B cell (primary cell): ENCODE results near the gene SLC6A18. TPM values are rescaled to one million over a fixed set of nuclear protein-coding genes. Genes with fewer than 3 reads are reported as not detected.

ENCODE experiments used
- ATAC-seq: fragments of 200-7000 bp; cut with Tn5 transposase; one replicate; pipeline ENCODE4 v1.10.0; 2021; ENCODE audit warnings: low read depth, mild to moderate bottlenecking, moderate number of reproducible peaks, moderate library complexity
- CTCF ChIA-PET: fragments of 350-600 bp; sonication (Branson Sonifier 250); formaldehyde crosslinking; loops from one replicate; lab custom pipeline; 2021; ENCODE audit warnings: antibody characterized with exemption, inconsistent platforms; lab: Charles Lee
- POLR2A ChIA-PET: fragments of 350-600 bp; sonication (Branson Sonifier 250); formaldehyde crosslinking; loops from one replicate; lab custom pipeline; 2021; ENCODE audit warnings: antibody characterized with exemption; lab: Charles Lee
- DNase-seq: peaks from one replicate; pipeline ENCODE4 v3.0.0; 2013
- H2AFZ ChIP-seq: 2 replicates; pipeline ENCODE4 v1.6.1; 2012; ENCODE audit warnings: mild to moderate bottlenecking, low read depth, low read length; ENCODE audit not compliant: insufficient read depth, poor library complexity, severe bottlenecking
- H3K27ac ChIP-seq, 2 donors: 1 replicate in 1 of 2; 2 replicates in 1 of 2; pipeline ENCODE4 v1.5.1; 2012 to 2013; ENCODE audit warnings: low read length in 2 of 2, mild to moderate bottlenecking in 2 of 2, moderate library complexity in 1 of 2
- H3K27me3 ChIP-seq, 4 experiments: fragments of 200-600 bp in 1 of 4; sonication (generic) in 1 of 4; replicated peaks in 1 of 4; 1 replicate in 2 of 4; 2 replicates in 2 of 4; pipeline versions ENCODE4 v1.6.1 to v1.7.0; 2013 to 2016; ENCODE audit warnings: low read length in 3 of 4, mild to moderate bottlenecking in 2 of 4, mixed read lengths in 1 of 4, moderate library complexity in 1 of 4; ENCODE audit not compliant: insufficient read depth in 4 of 4, control insufficient read depth in 3 of 4; ENCODE audit errors: control extremely low read depth in 1 of 4
- H3K36me3 ChIP-seq, 2 experiments: replicated peaks in 1 of 2; 1 replicate in 1 of 2; 2 replicates in 1 of 2; pipeline versions ENCODE4 v1.6.1 to v1.7.1; 2013; ENCODE audit warnings: low read length in 1 of 2; ENCODE audit not compliant: insufficient read depth in 2 of 2, control insufficient read depth in 1 of 2; ENCODE audit errors: control extremely low read depth in 1 of 2, extremely low read depth in 1 of 2
- H3K4me1 ChIP-seq, 2 donors: fragments of 200-600 bp in 1 of 2; sonication (generic) in 1 of 2; 1 replicate in 1 of 2; 2 replicates in 1 of 2; pipeline versions ENCODE4 v1.5.1 to v1.6.1; 2013 to 2017; ENCODE audit warnings: low read length in 2 of 2; ENCODE audit not compliant: control insufficient read depth in 2 of 2, insufficient read depth in 2 of 2
- H3K4me2 ChIP-seq: replicated peaks from 2 replicates; pipeline ENCODE3; 2012; ENCODE audit warnings: mild to moderate bottlenecking, low read depth, low read length; ENCODE audit not compliant: poor library complexity, severe bottlenecking
- H3K4me3 ChIP-seq, 5 experiments: fragments of 200-600 bp in 1 of 5; sonication (generic) in 1 of 5; 1 replicate in 3 of 5; 2 replicates in 2 of 5; pipeline versions ENCODE4 v1.5.1 to v1.7.0; 2011 to 2016; ENCODE audit warnings: low read length in 4 of 5, mild to moderate bottlenecking in 4 of 5, low read depth in 2 of 5, control low read depth in 1 of 5, moderate library complexity in 1 of 5; ENCODE audit not compliant: insufficient read depth in 1 of 5; ENCODE audit errors: control extremely low read depth in 1 of 5, extremely low read depth in 1 of 5
- H3K79me2 ChIP-seq: fragments of 200-600 bp; sonication (generic); one replicate; pipeline ENCODE4 v1.6.0; 2016; ENCODE audit warnings: low read length; ENCODE audit not compliant: control insufficient read depth, insufficient read depth
- H3K9ac ChIP-seq: fragments of 200-600 bp; sonication (generic); 2 replicates; pipeline ENCODE4 v1.6.1; 2017; ENCODE audit warnings: mild to moderate bottlenecking, low read length, moderate library complexity
- H3K9me3 ChIP-seq, 3 donors: one replicate each; pipeline versions ENCODE4 v1.6.1 to v1.7.1; 2013; ENCODE audit warnings: low read length in 2 of 3; ENCODE audit not compliant: control insufficient read depth in 2 of 3, insufficient read depth in 1 of 3; ENCODE audit errors: control extremely low read depth in 1 of 3
- H4K20me1 ChIP-seq: 2 replicates; pipeline ENCODE4 v1.6.0; 2012; ENCODE audit warnings: mild to moderate bottlenecking, low read length; ENCODE audit not compliant: insufficient read depth, control insufficient read depth, poor library complexity, severe bottlenecking
- H3K27ac Mint-ChIP-seq: one replicate; pipeline ENCODE4 v1.8.0; 2021; ENCODE audit warnings: mixed read lengths
- H3K27me3 Mint-ChIP-seq: one replicate; pipeline ENCODE4 v1.8.0; 2021; ENCODE audit warnings: mixed read lengths
- H3K4me1 Mint-ChIP-seq: one replicate; pipeline ENCODE4 v1.8.0; 2021; ENCODE audit warnings: mixed read lengths
- H3K4me3 Mint-ChIP-seq: one replicate; pipeline ENCODE4 v1.8.0; 2021; ENCODE audit warnings: mixed read lengths
- H3K9me3 Mint-ChIP-seq: one replicate; pipeline ENCODE4 v1.8.0; 2022; ENCODE audit warnings: mixed read lengths; ENCODE audit not compliant: insufficient read depth
- CTCF ChIP-seq: fragments of 200-600 bp; IDR thresholded peaks from one replicate; pipeline ENCODE4 v1.8.0; 2022; ENCODE audit warnings: antibody characterized with exemption, mild to moderate bottlenecking
- EZH2 ChIP-seq: IDR thresholded peaks from 2 replicates; pipeline ENCODE4 v1.6.1; 2012; ENCODE audit warnings: borderline replicate concordance, low read depth, mild to moderate bottlenecking, moderate library complexity, low read length; ENCODE audit not compliant: insufficient read depth, poor library complexity, severe bottlenecking
- whole genome bisulfite sequencing: methylation state at CpG from one replicate; pipeline ENCODE4 v1.1.5; 2013; ENCODE audit warnings: missing lambda C conversion rate; ENCODE audit not compliant: insufficient coverage; 5-methylcytosine and 5-hydroxymethylcytosine counted together
- intact Hi-C: fragments of 100-400 bp; cut with micrococcal nuclease; formaldehyde crosslinking; loops from one replicate; pipeline ENCODE4 v1.10.0; 2022
- polyA plus RNA-seq: library from polyadenylated mRNA; depleted of rRNA; stranded (reverse); fragments of >200 nt; gene quantifications from 2 replicates; pipeline ENCODE4 v1.2.3, GENCODE V29; 2012
- total RNA-seq, 2 donors: library from RNA; stranded (reverse); fragments of 120-200 nt in 1 of 2; gene quantifications; 1 replicate in 1 of 2; 2 replicates in 1 of 2; pipeline versions ENCODE4 v1.2.3 to v1.2.4, GENCODE V29; 2013 to 2022

Gene SLC6A18
- total and polyA plus RNA-seq, 2 donors (not counting 1 experiment from before 2014, with no cell fraction given) = not detected

- Mint-ChIP-seq H3K27me3 (peaks cover 4% of the 10 kb centered on the region), H3K9me3 (no peaks in the 10 kb centered on the region), H3K27ac (no peak overlapping the region), H3K4me1 (no peaks in the 10 kb centered on the region), H3K4me3 (no peak overlapping the region)
- TF ChIP-seq EZH2 (no peak), CTCF (no peak)
- Histone ChIP-seq H3K79me2 (no peaks in the 10 kb centered on the region), H2AFZ (no peak overlapping the region), H4K20me1 (no peaks in the 10 kb centered on the region), H3K4me1 (no peaks in the 10 kb centered on the region), H3K4me3 (no peak overlapping the region), H3K27me3 (peaks cover 0 to 20% (median 3%) of the 10 kb centered on the region in 4 experiments), H3K9me3 (no peaks in the 10 kb centered on the region), H3K9ac (no peak overlapping the region), H3K36me3 (no peaks in the 10 kb centered on the region), H3K27ac (no peak overlapping the region), H3K4me2 (no peak overlapping the region)
- ChIA-PET CTCF (no interaction called here), POLR2A (no interaction called here)
- 90% methylated on average over 29 of the region's 29 CpGs for WGBS
- ATAC-seq (no peak), DNase-seq (no peak)
- intact Hi-C loops = no loop called here
These were observed 24.4 kb downstream of the SLC6A18 start for GRCh38 chr5:1249366-1250280.
